Vagina (tissue), 2 donors: Measurements from ENCODE around the gene ANGPTL8.

Experiments used
- CTCF ChIP-seq, 3 experiments: fragments of 450-650 bp in 2 of 3; fragments of 200-600 bp in 1 of 3; sonication (generic) in 1 of 3; IDR thresholded peaks; one replicate each; pipeline ENCODE4 v1.5.1; 2017 to 2019; ENCODE audit warnings: antibody characterized with exemption in 3 of 3, mild to moderate bottlenecking in 2 of 3, moderate library complexity in 2 of 3
- POLR2AphosphoS5 ChIP-seq, 2 donors: sonication (generic); formaldehyde crosslinking; IDR thresholded peaks; one replicate each; pipeline ENCODE4 v1.9.0; 2017; ENCODE audit warnings: antibody characterized with exemption in 2 of 2, mild to moderate bottlenecking in 2 of 2, low read depth in 1 of 2; ENCODE audit not compliant: insufficient read depth in 1 of 2

GRCh38 chr19:11223200-11223599, 16.2 kb upstream of the ANGPTL8 start:
- TF ChIP-seq CTCF (IDR thresholded peaks at IDR 0.05) (no peak), POLR2AphosphoS5 (IDR thresholded peaks at IDR 0.05; ENCODE audit: insufficient read depth in 1 of 2, low read depth in 1 of 2) (no peak)
